ENCODE measurements around the gene CDH13. TPM values are rescaled to one million over a fixed set of nuclear protein-coding genes. Genes with fewer than 3 reads are reported as not detected.

Gene CDH13
- total RNA-seq, 4 donors from 2014 or later, result 3.4 to 14.8 (median 6.5) TPM

- no peak overlapping the region for H3K27ac ChIP-seq
- no peak overlapping the region for H3K4me3 ChIP-seq (replicated peaks in 1 of 3)
- H3K4me1 ChIP-seq, result no peaks in the 10 kb centered on the region
- intact Hi-C loops (cut with DNase I), result no loop called here
- no peaks in the 10 kb centered on the region for H3K9me3 ChIP-seq
- H3K36me3 ChIP-seq, result no peaks in the 10 kb centered on the region
- WGBS, 2 donors, result 55 to 58% methylated on average over 5 of the region's 5 CpGs
- DNase-seq, result no peak
- TF ChIP-seq CTCF (IDR thresholded peaks at IDR 0.05) (no peak), POLR2A (IDR thresholded peaks at IDR 0.05) (no peak)
- H3K27me3 ChIP-seq, result no peaks in the 10 kb centered on the region
Observed at GRCh38 chr16:83648347-83648746, 1021.6 kb downstream of the CDH13 start.

- no peak for TF ChIP-seq CTCF (IDR thresholded peaks at IDR 0.05)
- no peak for TF ChIP-seq POLR2A (IDR thresholded peaks at IDR 0.05)
- no peak overlapping the region for H3K4me3 ChIP-seq (replicated peaks in 1 of 3)
- no peaks in the 10 kb centered on the region for H3K9me3 ChIP-seq
- no peaks in the 10 kb centered on the region for H3K36me3 ChIP-seq
- WGBS, 2 donors, result 81 to 84% methylated on average over 8 of the region's 8 CpGs
- no peaks in the 10 kb centered on the region for H3K27me3 ChIP-seq
- H3K27ac ChIP-seq, result no peak overlapping the region
- DNase-seq, result no peak
- no peaks in the 10 kb centered on the region for H3K4me1 ChIP-seq
- intact Hi-C loops (cut with DNase I), result no loop called here
Observed at GRCh38 chr16:83651871-83652270, 1025.1 kb downstream of the CDH13 start.

GRCh38 chr16:83652943-83653342 lies 1026.2 kb downstream of the CDH13 start:
- H3K27ac ChIP-seq, result no peak overlapping the region
- H3K27me3 ChIP-seq, result no peaks in the 10 kb centered on the region
- 85 to 86% methylated on average over 9 of the region's 9 CpGs for WGBS, 2 donors
- H3K4me3 ChIP-seq (replicated peaks in 1 of 3), result no peak overlapping the region
- intact Hi-C loops (cut with DNase I), result no loop called here
- H3K36me3 ChIP-seq, result no peaks in the 10 kb centered on the region
- no peaks in the 10 kb centered on the region for H3K4me1 ChIP-seq
- H3K9me3 ChIP-seq, result no peaks in the 10 kb centered on the region
- DNase-seq, result no peak
- TF ChIP-seq POLR2A (IDR thresholded peaks at IDR 0.05), result no peak
- no peak for TF ChIP-seq CTCF (IDR thresholded peaks at IDR 0.05)

GRCh38 chr16:83653785-83654184 lies 1027.0 kb downstream of the CDH13 start:
- intact Hi-C loops (cut with DNase I), result no loop called here
- no peak for DNase-seq
- Histone ChIP-seq H3K36me3 (no peaks in the 10 kb centered on the region), H3K9me3 (no peaks in the 10 kb centered on the region), H3K4me3 (replicated peaks in 1 of 3) (no peak overlapping the region), H3K27ac (no peak overlapping the region), H3K4me1 (no peaks in the 10 kb centered on the region), H3K27me3 (no peaks in the 10 kb centered on the region)
- TF ChIP-seq CTCF (IDR thresholded peaks at IDR 0.05) (no peak), POLR2A (IDR thresholded peaks at IDR 0.05) (no peak)
- 89% methylated on average over 6 of the region's 6 CpGs for WGBS, 2 donors

- Histone ChIP-seq H3K27me3 (no peaks in the 10 kb centered on the region), H3K9me3 (no peaks in the 10 kb centered on the region), H3K27ac (no peak overlapping the region), H3K4me1 (no peaks in the 10 kb centered on the region), H3K4me3 (replicated peaks in 1 of 3) (no peak overlapping the region), H3K36me3 (no peaks in the 10 kb centered on the region)
- TF ChIP-seq POLR2A (IDR thresholded peaks at IDR 0.05), result no peak
- TF ChIP-seq CTCF (IDR thresholded peaks at IDR 0.05), result no peak
- DNase-seq, result no peak
- intact Hi-C loops (cut with DNase I), result no loop called here
- 89 to 94% methylated on average over 4 of the region's 4 CpGs for WGBS, 2 donors
Observed at GRCh38 chr16:83660282-83660681, 1033.5 kb downstream of the CDH13 start.

Measured in thyroid gland (tissue), 4 donors.